PC-3 (cell line): Measurements from ENCODE around the gene ERGIC3. TPM values are rescaled to one million over a fixed set of nuclear protein-coding genes. Genes with fewer than 3 reads are reported as not detected.

Experiments used
- ATAC-seq: fragments of 200-7000 bp; cut with Tn5 transposase; 2 replicates; pipeline ENCODE4 v1.9.1; 2020; ENCODE audit warnings: mild to moderate bottlenecking, moderate library complexity
- BruUV-seq: library from RNA; stranded (reverse); fragments of 400-500 nt; replicated peaks from 2 replicates; lab custom pipeline; 2021; lab: Mats Ljungman, UMichigan
- CTCF ChIA-PET: fragments of 300-600 bp; sonication (Branson Sonifier 250); formaldehyde crosslinking; loops from one replicate; lab custom pipeline; 2022; ENCODE audit warnings: antibody characterized with exemption; lab: Charles Lee
- POLR2A ChIA-PET: fragments of 300-600 bp; sonication (Branson Sonifier 250); formaldehyde crosslinking; loops from one replicate; lab custom pipeline; 2022; ENCODE audit warnings: antibody characterized with exemption; ENCODE audit not compliant: unreplicated experiment; lab: Charles Lee
- DNase-seq: peaks from one replicate; pipeline ENCODE4 v3.0.0-alpha.2; 2015
- H2AFZ ChIP-seq: fragments of 300-600 bp; sonication (generic); 2 replicates; pipeline ENCODE4 v1.6.0; 2016; ENCODE audit warnings: antibody characterized with exemption, low read length
- H3F3A ChIP-seq: fragments of 300-600 bp; sonication (generic); one replicate; pipeline ENCODE4 v1.6.0; 2017; ENCODE audit warnings: antibody characterized with exemption, low read length, control low read depth, mild to moderate bottlenecking; ENCODE audit not compliant: unreplicated experiment
- H3K27ac ChIP-seq: fragments of 300-600 bp; sonication (generic); 2 replicates; pipeline ENCODE4 v1.5.1; 2016; ENCODE audit warnings: mild to moderate bottlenecking, low read length
- H3K27me3 ChIP-seq: fragments of 300-600 bp; sonication (generic); 2 replicates; pipeline ENCODE4 v1.6.1; 2016; ENCODE audit warnings: low read length, mixed read lengths
- H3K36me3 ChIP-seq: fragments of 300-600 bp; sonication (generic); 2 replicates; pipeline ENCODE4 v1.6.1; 2016; ENCODE audit warnings: low read depth, mixed run types, low read length, mixed read lengths
- H3K4me1 ChIP-seq: fragments of 300-600 bp; sonication (generic); 2 replicates; pipeline ENCODE4 v1.5.1; 2016; ENCODE audit warnings: low read length; ENCODE audit not compliant: insufficient read depth
- H3K4me2 ChIP-seq: fragments of 300-600 bp; sonication (generic); 2 replicates; pipeline ENCODE4 v1.6.0; 2016; ENCODE audit warnings: low read length
- H3K4me3 ChIP-seq: fragments of 300-600 bp; sonication (generic); 2 replicates; pipeline ENCODE4 v1.5.1; 2016; ENCODE audit warnings: mild to moderate bottlenecking, low read length, mixed read lengths
- H3K79me2 ChIP-seq: fragments of 300-600 bp; sonication (generic); 2 replicates; pipeline ENCODE4 v1.6.1; 2017; ENCODE audit warnings: low read length, mixed read lengths
- H3K9ac ChIP-seq: fragments of 300-600 bp; sonication (generic); 2 replicates; pipeline ENCODE4 v1.6.0; 2016; ENCODE audit warnings: mild to moderate bottlenecking, low read length
- H3K9me2 ChIP-seq: fragments of 300-600 bp; sonication (generic); replicated peaks from 2 replicates; pipeline ENCODE4 v1.6.1; 2016; ENCODE audit warnings: mixed run types, low read length, mixed read lengths
- H3K9me3 ChIP-seq: fragments of 300-600 bp; sonication (generic); 2 replicates; pipeline ENCODE4 v1.6.1; 2016; ENCODE audit warnings: low read length, mixed read lengths
- H4K20me1 ChIP-seq: fragments of 300-600 bp; sonication (generic); 2 replicates; pipeline ENCODE4 v1.6.1; 2016; ENCODE audit warnings: low read length, mixed read lengths
- EZH2 ChIP-seq: fragments of 300-600 bp; sonication (generic); IDR thresholded peaks from one replicate; pipeline ENCODE4 v1.6.1; 2017; ENCODE audit warnings: antibody characterized with exemption, mild to moderate bottlenecking, low read length; ENCODE audit not compliant: unreplicated experiment
- EZH2phosphoT487 ChIP-seq: fragments of 300-600 bp; sonication (generic); IDR thresholded peaks from 2 replicates; pipeline ENCODE4 v1.6.1; 2018; ENCODE audit warnings: mild to moderate bottlenecking, antibody characterized with exemption, low read length, borderline replicate concordance
- intact Hi-C: fragments of 100-400 bp; cut with micrococcal nuclease; formaldehyde crosslinking; loops from 2 replicates; pipeline ENCODE4 v1.9.0; 2023
- total RNA-seq: library from RNA; depleted of rRNA; stranded (reverse); fragments of >200 nt; gene quantifications from 2 replicates; pipeline ENCODE4 v1.2.3, GENCODE V29; 2014
- TF ChIP-seq, protein P1 (sequence below): fragments of 300-600 bp; sonication (generic); conservative IDR thresholded peaks from 2 replicates; pipeline ENCODE4 v1.5.1; 2017; ENCODE audit warnings: antibody characterized with exemption, low read depth, mild to moderate bottlenecking, low read length

Gene ERGIC3
- total RNA-seq, 1 experiment from 2014 or later, result 284 TPM

DNA sequence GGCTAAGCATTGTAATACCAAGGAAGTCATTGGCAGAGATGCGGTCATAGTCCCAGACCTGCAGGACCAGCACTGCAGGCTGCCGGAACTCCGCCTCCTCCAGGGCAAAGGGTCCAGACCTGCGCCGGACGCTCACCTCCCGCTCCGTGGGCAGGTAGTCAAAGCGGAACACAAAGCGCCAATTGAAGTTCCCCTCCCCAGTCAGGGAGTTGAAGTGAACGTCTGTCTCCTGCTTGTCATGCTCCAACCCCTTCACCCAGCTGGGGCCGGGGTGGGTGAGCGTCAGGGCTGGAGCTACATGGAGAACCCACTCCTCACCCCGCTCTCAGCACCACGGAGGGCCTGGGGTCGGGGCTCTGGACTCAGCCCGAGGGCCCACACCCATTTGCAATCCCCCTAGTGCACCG lies 18.2 kb downstream of the ERGIC3 start:
- ChIA-PET CTCF (no interaction called here), POLR2A (interaction anchor here (0.6 kb wide), 1 partner anchor 74 kb away, joined by 7 read pairs; no protein-coding TSS in a partner anchor)
- peak; percentile 62 for DNase-seq
- Histone ChIP-seq H3K79me2 (no peaks in the 10 kb centered on the region), H4K20me1 (no peaks in the 10 kb centered on the region), H3K9me2 (no peaks in the 10 kb centered on the region), H3K27ac (peak overlapping the region; percentile 45), H3K9me3 (no peaks in the 10 kb centered on the region), H3K9ac (no peak overlapping the region), H3K27me3 (no peaks in the 10 kb centered on the region), H3K36me3 (peaks cover 28% of the 10 kb centered on the region), H3K4me1 (peaks cover 15% of the 10 kb centered on the region), H3K4me3 (no peak overlapping the region), H3K4me2 (peak overlapping the region; percentile 34; the same call in 1 of the 2 replicates), H2AFZ (no peak overlapping the region), H3F3A (no peaks in the 10 kb centered on the region)
- ATAC-seq, result peak; percentile 33
- no TSS peak for BruUV-seq
- TF ChIP-seq, protein P1, sequence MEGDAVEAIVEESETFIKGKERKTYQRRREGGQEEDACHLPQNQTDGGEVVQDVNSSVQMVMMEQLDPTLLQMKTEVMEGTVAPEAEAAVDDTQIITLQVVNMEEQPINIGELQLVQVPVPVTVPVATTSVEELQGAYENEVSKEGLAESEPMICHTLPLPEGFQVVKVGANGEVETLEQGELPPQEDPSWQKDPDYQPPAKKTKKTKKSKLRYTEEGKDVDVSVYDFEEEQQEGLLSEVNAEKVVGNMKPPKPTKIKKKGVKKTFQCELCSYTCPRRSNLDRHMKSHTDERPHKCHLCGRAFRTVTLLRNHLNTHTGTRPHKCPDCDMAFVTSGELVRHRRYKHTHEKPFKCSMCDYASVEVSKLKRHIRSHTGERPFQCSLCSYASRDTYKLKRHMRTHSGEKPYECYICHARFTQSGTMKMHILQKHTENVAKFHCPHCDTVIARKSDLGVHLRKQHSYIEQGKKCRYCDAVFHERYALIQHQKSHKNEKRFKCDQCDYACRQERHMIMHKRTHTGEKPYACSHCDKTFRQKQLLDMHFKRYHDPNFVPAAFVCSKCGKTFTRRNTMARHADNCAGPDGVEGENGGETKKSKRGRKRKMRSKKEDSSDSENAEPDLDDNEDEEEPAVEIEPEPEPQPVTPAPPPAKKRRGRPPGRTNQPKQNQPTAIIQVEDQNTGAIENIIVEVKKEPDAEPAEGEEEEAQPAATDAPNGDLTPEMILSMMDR, result no peak
- TF ChIP-seq EZH2phosphoT487, result no peak
- no peak for TF ChIP-seq EZH2
- intact Hi-C loops, result no loop called here

DNA sequence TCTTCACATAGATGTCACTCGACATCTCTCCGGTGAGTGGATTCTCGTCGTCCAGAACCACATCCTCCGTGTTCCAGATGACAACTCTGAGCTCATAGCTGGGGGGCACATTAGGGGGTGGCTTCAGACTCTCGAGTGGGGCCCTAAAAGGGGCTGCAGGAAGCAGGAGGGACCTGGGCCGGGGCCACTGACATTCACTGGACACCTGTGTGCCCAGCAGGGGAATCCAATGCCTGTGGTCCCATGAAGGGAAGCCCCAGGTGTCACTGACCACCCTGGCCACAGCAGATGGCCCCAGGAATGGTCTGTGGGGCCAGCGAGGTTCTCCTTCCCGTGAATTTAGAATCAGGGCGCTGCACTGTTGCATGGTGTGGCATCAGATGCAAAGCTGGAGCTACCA lies 18.7 kb downstream of the ERGIC3 start:
- Histone ChIP-seq H3K27ac (peak overlapping the region; percentile 45), H3K9me3 (no peaks in the 10 kb centered on the region), H4K20me1 (no peaks in the 10 kb centered on the region), H3K4me2 (peak overlapping the region; percentile 34; the same call in 1 of the 2 replicates), H3K9me2 (no peaks in the 10 kb centered on the region), H3K79me2 (no peaks in the 10 kb centered on the region), H3K36me3 (peaks cover 25% of the 10 kb centered on the region; the same call in 1 of the 2 replicates), H3K4me1 (peaks cover 15% of the 10 kb centered on the region), H2AFZ (no peak overlapping the region), H3K4me3 (no peak overlapping the region), H3K9ac (no peak overlapping the region), H3K27me3 (no peaks in the 10 kb centered on the region), H3F3A (no peaks in the 10 kb centered on the region)
- TF ChIP-seq, protein P1, result no peak
- TF ChIP-seq EZH2phosphoT487 (no peak), EZH2 (no peak)
- ATAC-seq (no peak), DNase-seq (no peak)
- ChIA-PET POLR2A (interaction anchor here (0.6 kb wide), 2 partner anchors 75 to 92 kb away, joined by 3 to 7 read pairs; no protein-coding TSS in a partner anchor), CTCF (interaction anchor here (0.8 to 1.6 kb wide), 2 partner anchors 19 to 58 kb away, joined by 4 to 9 read pairs; partner anchors contain the start of gene ERGIC3)
- intact Hi-C loops, result no loop called here
- BruUV-seq, result no TSS peak

DNA sequence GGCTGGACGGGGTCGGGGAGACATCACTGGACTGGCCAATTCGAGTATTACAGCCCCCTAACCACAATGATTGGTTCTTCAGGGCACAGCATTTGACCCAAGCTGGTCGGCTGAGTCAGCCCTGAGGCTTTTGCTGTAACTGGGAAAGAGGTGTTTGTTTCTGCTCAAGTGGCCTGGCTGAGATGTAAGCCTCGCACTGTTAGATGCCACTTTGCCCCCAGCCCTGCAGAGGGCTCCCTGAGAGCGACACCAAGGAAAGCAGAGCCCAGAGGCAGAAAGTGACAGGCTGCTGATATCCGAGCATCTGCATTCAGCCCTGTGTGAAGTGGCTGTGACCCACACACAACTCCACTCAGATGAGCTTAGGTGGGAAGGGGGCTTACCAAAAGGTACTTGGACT lies 19.4 kb downstream of the ERGIC3 start:
- no peak overlapping the region for H3K27ac ChIP-seq
- H3K4me1 ChIP-seq, result peaks cover 15% of the 10 kb centered on the region
- H2AFZ ChIP-seq, result no peak overlapping the region
- H3K9ac ChIP-seq, result no peak overlapping the region
- H3K9me3 ChIP-seq, result no peaks in the 10 kb centered on the region
- no peak for TF ChIP-seq EZH2
- no peak for TF ChIP-seq EZH2phosphoT487
- TF ChIP-seq, protein P1, result peak; percentile 63
- H3K79me2 ChIP-seq, result no peaks in the 10 kb centered on the region
- H3K27me3 ChIP-seq, result no peaks in the 10 kb centered on the region
- CTCF ChIA-PET, result interaction anchor here (0.8 to 1.6 kb wide), 2 partner anchors 20 to 58 kb away, joined by 4 to 9 read pairs; partner anchors contain the start of gene ERGIC3
- POLR2A ChIA-PET, result no interaction called here
- no peak overlapping the region for H3K4me2 ChIP-seq
- H3K4me3 ChIP-seq, result no peak overlapping the region
- BruUV-seq, result no TSS peak
- intact Hi-C loops, result no loop called here
- no peaks in the 10 kb centered on the region for H3F3A ChIP-seq
- no peaks in the 10 kb centered on the region for H3K9me2 ChIP-seq
- H3K36me3 ChIP-seq, result peaks cover 23% of the 10 kb centered on the region; the same call in 1 of the 2 replicates
- peak; percentile 89 for ATAC-seq
- no peaks in the 10 kb centered on the region for H4K20me1 ChIP-seq
- DNase-seq, result peak; percentile 63
